Stimulated activated CD4-positive, alpha-beta T cell treated with anti-CD3 and anti-CD28 coated beads, Interleukin-12 subunit alpha, Interleukin-12 subunit beta, amount 100 ng/mL, for 24 hours (primary cell): ENCODE measurements around the gene LCE3A.
"Not testable (repeated sequence)": the region's sequence is repeated elsewhere in the genome, so short reads cannot be mapped to it uniquely, and the experiment has no call there.

Experiments
- DNase-seq, 2 experiments: peaks; one replicate each; pipeline ENCODE4 v3.0.0-alpha.2; 2020; ENCODE audit warnings: low read depth in 2 of 2

LCE3A gene

GRCh38 chr1:152622803-152623202 lies at the start of gene LCE3A:
LCE3A (minus strand) TSS chr1:152623103; CDS start chr1:152623103, 0 bp downstream.
- DNase-seq, result no peak

- DNase-seq, result no peak
Observed at GRCh38 chr1:152667648-152668047, 44.7 kb upstream of the LCE3A start.

- not testable (repeated sequence) for DNase-seq
Observed at GRCh38 chr1:152666171-152666570, 43.3 kb upstream of the LCE3A start.

GRCh38 chr1:152663098-152663497 lies 40.2 kb upstream of the LCE3A start, which contains the start of gene LCE2D:
LCE2D (plus strand) TSS chr1:152663380; CDS start chr1:152664106, 726 bp downstream.
- DNase-seq, result no peak

GRCh38 chr1:152658649-152659048 lies 35.7 kb upstream of the LCE3A start:
- no peak for DNase-seq

- DNase-seq, result no peak
Observed at GRCh38 chr1:152657677-152658076, 34.8 kb upstream of the LCE3A start.

- no peak for DNase-seq
Observed at GRCh38 chr1:152656459-152656858, 33.6 kb upstream of the LCE3A start.

GRCh38 chr1:152654110-152654509 lies 31.2 kb upstream of the LCE3A start:
- peak; percentile 3 to 58 for DNase-seq

GRCh38 chr1:152646656-152647055 lies 23.8 kb upstream of the LCE3A start:
- no peak for DNase-seq

GRCh38 chr1:152645146-152645545 lies 22.2 kb upstream of the LCE3A start:
- no peak for DNase-seq

- no peak for DNase-seq
Observed at GRCh38 chr1:152643945-152644344, 21.0 kb upstream of the LCE3A start.

- no peak for DNase-seq
Observed at GRCh38 chr1:152640351-152640750, 17.4 kb upstream of the LCE3A start.

- DNase-seq, result no peak
Observed at GRCh38 chr1:152630596-152630995, 7.7 kb upstream of the LCE3A start.

GRCh38 chr1:152626744-152627143 lies 3.8 kb upstream of the LCE3A start:
- DNase-seq, result no peak

GRCh38 chr1:152623203-152623844 lies 421 bp upstream of the LCE3A start:
- peak in 1 of 2 experiments; percentile 28 for DNase-seq

GRCh38 chr1:152621993-152622392 lies 910 bp downstream of the LCE3A start:
- DNase-seq, result no peak

- no peak for DNase-seq
Observed at GRCh38 chr1:152613511-152613910, 9.4 kb downstream of the LCE3A start, which contains the start of gene LCE3B. LCE3B (plus strand) TSS chr1:152613811; CDS start chr1:152613811, 0 bp downstream.

- DNase-seq, result no peak
Observed at GRCh38 chr1:152599934-152600333, 23.0 kb downstream of the LCE3A start, which contains the start of gene LCE3C. LCE3C (plus strand) TSS chr1:152600234; CDS start chr1:152600732, 498 bp downstream.

- DNase-seq, result no peak
Observed at GRCh38 chr1:152596986-152597385, 25.9 kb downstream of the LCE3A start.

GRCh38 chr1:152585586-152585985 lies 37.3 kb downstream of the LCE3A start:
- no peak for DNase-seq

GRCh38 chr1:152582647-152583046 lies 40.3 kb downstream of the LCE3A start:
- DNase-seq, result no peak

- DNase-seq, result no peak
Observed at GRCh38 chr1:152580433-152580832, 42.5 kb downstream of the LCE3A start, which contains the start of gene LCE3D. LCE3D (minus strand) TSS chr1:152580516; CDS start chr1:152579936, 580 bp downstream.

- DNase-seq, result not testable (repeated sequence)
Observed at GRCh38 chr1:152579526-152579925, 43.4 kb downstream of the LCE3A start.

- no peak for DNase-seq
Observed at GRCh38 chr1:152577168-152577567, 45.7 kb downstream of the LCE3A start.
